ENCODE measurements around the gene DNAH8.

- TF ChIP-seq POLR2A (IDR thresholded peaks at IDR 0.05; ENCODE audit: low read length) (no peak), GATA1 (IDR thresholded peaks at IDR 0.05; ENCODE audit: low read depth, low read length) (no peak)
These were observed 272.4 kb downstream of the DNAH8 start for GRCh38 chr6:38987503-38987902.
